HL-60 (cell line): Measurements from ENCODE around the gene RHBG.

Experiments used
- DNase-seq, 2 experiments: peaks; one replicate each; pipeline ENCODE4 v3.0.0-alpha.2; 2010 to 2020; ENCODE audit warnings: low read depth in 1 of 2, low spot score in 1 of 2
- H3K27ac ChIP-seq: fragments of 250-450 bp; sonication (Bioruptor Pico); replicated peaks from 2 replicates; pipeline ENCODE4 v1.5.1; 2020; ENCODE audit warnings: mild to moderate bottlenecking, moderate library complexity
- H3K27me3 ChIP-seq: fragments of 250-450 bp; sonication (Bioruptor Pico); 2 replicates; pipeline ENCODE4 v1.5.1; 2021; ENCODE audit warnings: mild to moderate bottlenecking, moderate library complexity; ENCODE audit not compliant: insufficient read depth, poor library complexity, severe bottlenecking
- H3K4me3 ChIP-seq: replicated peaks from 2 replicates; pipeline ENCODE4 v1.5.1; 2011; ENCODE audit warnings: mild to moderate bottlenecking, control low read depth, low read length; ENCODE audit not compliant: insufficient read depth
- CTCF ChIP-seq: IDR thresholded peaks from one replicate; pipeline ENCODE4 v1.5.1; 2011; ENCODE audit warnings: low read length, control low read depth, inconsistent platforms; ENCODE audit not compliant: insufficient read depth
- GABPA ChIP-seq: IDR thresholded peaks from 2 replicates; pipeline ENCODE4 v1.6.1; 2012; ENCODE audit warnings: low read depth
- POLR2AphosphoS5 ChIP-seq: IDR thresholded peaks from 2 replicates; pipeline ENCODE4 v1.6.1; 2012; ENCODE audit warnings: low read depth
- REST ChIP-seq: IDR thresholded peaks from 2 replicates; pipeline ENCODE4 v1.6.1; 2012; ENCODE audit warnings: low read depth; ENCODE audit not compliant: insufficient replicate concordance
- SPI1 ChIP-seq: IDR thresholded peaks from 2 replicates; pipeline ENCODE4 v1.6.1; 2012; ENCODE audit warnings: low read depth, mild to moderate bottlenecking, borderline replicate concordance

Gene RHBG

GRCh38 chr1:156359249-156359648, 9.8 kb upstream of the RHBG start:
- TF ChIP-seq GABPA (no peak), SPI1 (no peak), REST (no peak), POLR2AphosphoS5 (no peak), CTCF (no peak)
- peaks cover 8% of the 10 kb centered on the region for H3K27me3 ChIP-seq
- DNase-seq, result no peak
- H3K27ac ChIP-seq, result no peak overlapping the region
- H3K4me3 ChIP-seq, result no peak overlapping the region

- Histone ChIP-seq H3K4me3 (no peak overlapping the region), H3K27me3 (peaks cover 8% of the 10 kb centered on the region), H3K27ac (no peak overlapping the region)
- TF ChIP-seq POLR2AphosphoS5 (no peak), REST (no peak), SPI1 (no peak), CTCF (no peak), GABPA (no peak)
- DNase-seq, result no peak
These were observed 9.0 kb upstream of the RHBG start for GRCh38 chr1:156359973-156360372.

GRCh38 chr1:156360534-156360933, 8.5 kb upstream of the RHBG start:
- H3K27ac ChIP-seq, result no peak overlapping the region
- H3K4me3 ChIP-seq, result no peak overlapping the region
- DNase-seq, result no peak
- H3K27me3 ChIP-seq, result peaks cover 8% of the 10 kb centered on the region
- TF ChIP-seq REST (no peak), SPI1 (no peak), POLR2AphosphoS5 (no peak), CTCF (no peak), GABPA (no peak)
